GM12878 (cell line): ENCODE measurements around the gene NT5DC4. TPM values are rescaled to one million over a fixed set of nuclear protein-coding genes. Genes with fewer than 3 reads are reported as not detected.

Source experiments
- ATAC-seq: fragments of 200-7000 bp; cut with Tn5 transposase; 3 replicates; pipeline ENCODE4 v1.9.1; 2020; ENCODE audit warnings: mild to moderate bottlenecking, moderate library complexity
- BruUV-seq: library from RNA; stranded (reverse); fragments of 400-500 nt; replicated peaks from 2 replicates; lab custom pipeline; 2021; lab: Mats Ljungman, UMichigan
- CTCF ChIA-PET: fragments of 300-600 bp; sonication (Branson Sonifier 250); formaldehyde crosslinking; extraction: SDS; loops from one replicate; lab custom pipeline; 2021; ENCODE audit warnings: inconsistent platforms; lab: Yijun Ruan, JAX
- POLR2A ChIA-PET: fragments of 350-600 bp; formaldehyde crosslinking; extraction: SDS; loops from one replicate; lab custom pipeline; 2021; ENCODE audit warnings: inconsistent platforms; lab: Charles Lee
- RAD21 ChIA-PET: fragments of 300-600 bp; sonication (Branson Sonifier 250); formaldehyde crosslinking; loops from one replicate; lab custom pipeline; 2023; ENCODE audit warnings: antibody characterized with exemption; ENCODE audit not compliant: unreplicated experiment; lab: Charles Lee
- SMC1A ChIA-PET: fragments of 300-600 bp; sonication (Branson Sonifier 250); formaldehyde crosslinking; loops from one replicate; lab custom pipeline; 2023; ENCODE audit not compliant: unreplicated experiment, uncharacterized antibody; lab: Charles Lee
- DNase-seq: peaks from one replicate; pipeline ENCODE4 v3.0.0-alpha.2; 2011; ENCODE audit warnings: low read depth, low spot score
- FAIRE-seq: peaks from 3 replicates; lab custom pipeline; 2011; peaks lifted over from hg19 to GRCh38; lab: Jason Lieb, UNC
- H2AFZ ChIP-seq: 2 replicates; pipeline ENCODE4 v1.6.0; 2011; ENCODE audit warnings: low read depth, low read length, control low read depth; ENCODE audit not compliant: control insufficient read depth
- H3K27ac ChIP-seq: 2 replicates; pipeline ENCODE4 v1.5.1; 2011; ENCODE audit warnings: control low read depth; ENCODE audit not compliant: control insufficient read depth, insufficient read depth
- H3K27me3 ChIP-seq, 2 experiments: replicated peaks in 1 of 2; 2 replicates each; pipeline versions ENCODE4 v1.6.0 to v1.6.1; 2011; ENCODE audit warnings: low read length in 1 of 2; ENCODE audit not compliant: control insufficient read depth in 2 of 2, insufficient read depth in 2 of 2
- H3K36me3 ChIP-seq, 2 experiments: 2 replicates each; pipeline ENCODE4 v1.5.1; 2011; ENCODE audit warnings: low read length in 1 of 2; ENCODE audit not compliant: control insufficient read depth in 2 of 2, insufficient read depth in 2 of 2
- H3K4me1 ChIP-seq: 2 replicates; pipeline ENCODE4 v1.6.1; 2011; ENCODE audit warnings: mild to moderate bottlenecking, low read length, moderate library complexity, mixed read lengths; ENCODE audit not compliant: control insufficient read depth, insufficient read depth
- H3K4me2 ChIP-seq: 2 replicates; pipeline ENCODE4 v1.6.0; 2011; ENCODE audit warnings: control low read depth; ENCODE audit not compliant: control insufficient read depth, insufficient read depth
- H3K4me3 ChIP-seq: fragments of 200-600 bp; sonication (generic); 2 replicates; pipeline ENCODE4 v1.5.1; 2016
- H3K79me2 ChIP-seq: 2 replicates; pipeline ENCODE4 v1.6.0; 2011; ENCODE audit warnings: low read length; ENCODE audit not compliant: control insufficient read depth, insufficient read depth
- H3K9ac ChIP-seq: 2 replicates; pipeline ENCODE4 v1.8.0; 2011; ENCODE audit warnings: low read length, control low read depth, mixed read lengths; ENCODE audit not compliant: control insufficient read depth, insufficient read depth
- H3K9me3 ChIP-seq: replicated peaks from 3 replicates; pipeline ENCODE4 v1.5.1; 2011; ENCODE audit warnings: mild to moderate bottlenecking, low read length; ENCODE audit not compliant: control insufficient read depth, insufficient read depth
- H4K20me1 ChIP-seq: 2 replicates; pipeline ENCODE4 v1.6.0; 2011; ENCODE audit not compliant: control insufficient read depth, insufficient read depth
- FOXM1 ChIP-seq: IDR thresholded peaks from 2 replicates; pipeline ENCODE4 v1.6.1; 2012; ENCODE audit warnings: low read depth, mild to moderate bottlenecking, inconsistent platforms, low read length, moderate library complexity
- SKIL ChIP-seq: fragments of 450-650 bp; IDR thresholded peaks from 2 replicates; pipeline ENCODE4 v1.6.1; 2017; ENCODE audit warnings: mild to moderate bottlenecking, low read depth, inconsistent platforms; ENCODE audit not compliant: poor library complexity, severe bottlenecking
- WGBS: methylation state at CpG from one replicate; pipeline ENCODE4 v1.1.6; 2016; ENCODE audit warnings: low lambda C conversion rate; ENCODE audit not compliant: insufficient replicate concordance, insufficient coverage; ENCODE audit errors: missing lambda C conversion rate; 5-methylcytosine and 5-hydroxymethylcytosine counted together
- in situ Hi-C: fragments of 300-500 bp; cut with MboI; formaldehyde crosslinking; loops from 9 replicates; pipeline ENCODE4 v1.14.3; 2018; ENCODE audit warnings: mixed read lengths
- intact Hi-C: fragments of 100-400 bp; cut with micrococcal nuclease; formaldehyde crosslinking; loops from one replicate; pipeline ENCODE4 v1.14.2; 2022; ENCODE audit not compliant: unreplicated experiment
- polyA plus RNA-seq, 11 experiments: library from polyadenylated mRNA; depleted of rRNA in 4 of 11; unstranded in 6 of 11; stranded (reverse) in 5 of 11; fragments of >200 nt; fragmentation: Nextera tagmentation in 4 of 11; fragmentation: Illumina TruSeq in 1 of 11; extraction: Ambion mirVana in 4 of 11; extraction: Trizol in 1 of 11; gene quantifications; 1 replicate in 1 of 11; 2 replicates in 10 of 11; pipeline versions ENCODE4 v1.2.1 to v1.2.3, GENCODE V29; 2011 to 2016; ENCODE audit warnings: inconsistent platforms in 2 of 11, missing spikeins in 2 of 11, low read depth in 1 of 11
- total RNA-seq, 4 experiments: library from RNA; depleted of rRNA in 3 of 4; stranded (reverse); fragments of >200 nt in 3 of 4; fragmentation: Illumina TruSeq in 1 of 4; extraction: Trizol in 1 of 4; gene quantifications; 2 replicates each; pipeline versions ENCODE4 v1.2.1 to v1.2.3, GENCODE V29; 2013 to 2021

The NT5DC4 gene
- total and polyA plus RNA-seq, 10 of the 15 experiments (the other 5 are each of a cell fraction or from before 2014, with no cell fraction given) = 0.04 to 2.6 (median 0.32) TPM; not detected in 2

DNA sequence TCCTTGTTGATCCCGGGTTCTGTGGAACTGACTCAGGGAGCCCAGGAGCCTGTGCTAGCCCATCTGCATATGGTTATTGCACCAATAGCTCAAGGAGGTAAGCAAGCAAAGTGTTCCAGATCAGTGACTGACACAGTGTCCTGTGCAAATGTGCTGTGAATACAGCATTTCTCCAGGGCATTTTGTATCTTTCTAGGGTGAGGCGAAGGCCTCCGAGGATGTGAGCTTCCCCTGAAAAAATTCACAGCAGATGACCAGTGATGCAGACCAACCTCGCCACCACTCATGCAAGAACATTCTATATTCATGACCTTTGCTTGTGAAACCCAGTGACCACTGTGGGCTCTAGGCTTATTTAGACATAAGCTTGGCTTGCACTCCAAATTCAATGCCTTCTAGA lies 15.2 kb upstream of the NT5DC4 start:
- no TSS peak for BruUV-seq
- Histone ChIP-seq H3K9ac (no peak overlapping the region), H3K79me2 (no peaks in the 10 kb centered on the region), H4K20me1 (no peaks in the 10 kb centered on the region)
- CTCF ChIA-PET = interaction anchor here (0.7 to 6.9 kb wide), 7 partner anchors 7 to 105 kb away, joined by 3 to 102 read pairs (median 41); partner anchors contain the start of gene SLC20A1
- TF ChIP-seq SKIL (no peak), FOXM1 (peak; percentile 7; the same call in 1 of the 2 replicates)
- TF ChIP-seq, all 136 proteins: peak for 1
- H3K4me1 ChIP-seq = peaks cover 59% of the 10 kb centered on the region
- DNase-seq (no peak), FAIRE-seq (no peak), ATAC-seq (peak; percentile 37)
- 5% methylated on average over 4 of the region's 4 CpGs for WGBS
- in situ Hi-C loops (no loop called here), intact Hi-C loops (loop anchor here (5.0 to 10.0 kb wide), 2 partner anchors 58 to 651 kb away; partner anchors contain the start of genes SLC20A1 and TMEM87B)
- H3K4me3 ChIP-seq = no peak overlapping the region; the same call in 1 of the 2 replicates
- H3K27me3 ChIP-seq = no peaks in the 10 kb centered on the region
- ChIA-PET POLR2A (interaction anchor here (1.2 to 8.2 kb wide), 4 partner anchors 13 to 120 kb away, joined by 3 to 74 read pairs (median 51); partner anchors contain the start of gene SLC20A1), RAD21 (interaction anchor here (1.0 to 6.7 kb wide), 7 partner anchors 14 to 105 kb away, joined by 4 to 145 read pairs (median 6); partner anchors contain the start of gene SLC20A1), SMC1A (interaction anchor here (1.0 to 11.5 kb wide), 8 partner anchors 11 to 90 kb away, joined by 3 to 271 read pairs (median 4); no protein-coding TSS in a partner anchor)
- H3K9me3 ChIP-seq = no peaks in the 10 kb centered on the region
- H3K4me2 ChIP-seq = peak overlapping the region; percentile 71; the same call in 1 of the 2 replicates
- peak overlapping the region; percentile 47; the same call in 1 of the 2 replicates for H2AFZ ChIP-seq
- H3K27ac ChIP-seq = peak overlapping the region; percentile 94
- H3K36me3 ChIP-seq = no peaks in the 10 kb centered on the region
